ENCODE data around the gene CAPN9.
A peak's percentile ranks its signal among the peaks of the same experiment; 100 is the strongest.
"Not testable (repeated sequence)": the region's sequence is repeated elsewhere in the genome, so short reads cannot be mapped to it uniquely, and the experiment has no call there.

Gene CAPN9

DNA sequence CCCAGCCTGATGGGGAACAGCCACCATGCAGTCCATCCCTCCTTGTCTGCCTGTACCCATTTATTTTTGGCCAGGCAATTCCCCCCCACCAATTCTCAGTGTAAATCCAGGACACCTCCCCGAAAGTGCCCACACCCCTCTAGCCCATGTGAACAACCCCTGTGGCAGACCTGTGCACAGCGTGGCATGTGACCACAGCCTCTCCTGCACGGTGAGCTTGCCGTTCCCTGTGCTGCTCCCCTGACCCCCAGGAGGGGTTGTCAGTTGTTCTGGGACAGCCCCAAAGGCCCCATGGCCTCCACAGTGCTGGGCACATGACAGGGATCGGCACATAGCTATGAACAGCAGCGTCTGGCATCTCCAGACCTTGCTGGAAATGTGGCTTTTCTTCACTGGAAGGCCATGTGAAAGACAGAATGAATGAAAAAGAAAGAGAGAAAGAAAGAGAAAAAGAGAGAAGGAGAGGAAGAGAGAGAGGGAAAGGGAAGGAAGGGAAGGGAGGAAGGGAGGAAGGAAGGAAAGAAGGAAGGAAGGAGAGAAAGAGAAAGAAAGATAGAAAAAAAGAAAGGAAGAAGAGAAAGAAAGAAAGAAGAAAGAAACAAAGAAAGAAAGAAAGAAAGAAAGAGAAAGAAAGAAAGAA is 3.9 kb downstream of the CAPN9 start:
- Mint-ChIP-seq H3K27ac (no peak overlapping the region), H3K36me3 (ENCODE audit: low read depth) (no peaks in the 10 kb centered on the region), H3K4me3 (no peak overlapping the region), H3K9me3 (no peaks in the 10 kb centered on the region), H3K27me3 (peaks cover 15% of the 10 kb centered on the region), H3K4me1 (ENCODE audit: low read depth) (peaks cover 2% of the 10 kb centered on the region)
- DNase-seq = no peak

DNA sequence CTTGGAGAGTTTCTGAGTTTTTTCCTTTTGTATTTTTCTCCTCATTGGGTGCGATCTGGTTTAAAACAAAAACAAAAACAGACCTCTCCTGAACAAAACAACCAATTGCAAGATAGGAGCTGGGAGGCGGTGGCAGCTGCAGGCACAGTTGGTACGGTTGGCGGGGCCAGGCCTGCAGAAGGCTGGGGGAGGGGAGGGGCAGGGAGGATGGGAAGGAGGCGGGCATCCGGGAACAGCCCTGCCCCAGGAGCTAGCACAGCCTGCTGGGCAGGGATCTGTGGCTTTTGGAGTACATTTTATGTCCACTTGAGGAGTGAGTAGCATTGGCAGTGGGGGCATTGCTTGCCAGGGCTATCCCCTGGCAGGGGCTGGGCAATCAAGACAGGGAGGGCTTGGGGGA is 5.2 kb downstream of the CAPN9 start:
- Mint-ChIP-seq H3K27ac (no peak overlapping the region), H3K4me3 (no peak overlapping the region), H3K36me3 (ENCODE audit: low read depth) (no peaks in the 10 kb centered on the region), H3K9me3 (no peaks in the 10 kb centered on the region), H3K27me3 (peaks cover 16% of the 10 kb centered on the region), H3K4me1 (ENCODE audit: low read depth) (peaks cover 2% of the 10 kb centered on the region)
- no peak for DNase-seq

DNA sequence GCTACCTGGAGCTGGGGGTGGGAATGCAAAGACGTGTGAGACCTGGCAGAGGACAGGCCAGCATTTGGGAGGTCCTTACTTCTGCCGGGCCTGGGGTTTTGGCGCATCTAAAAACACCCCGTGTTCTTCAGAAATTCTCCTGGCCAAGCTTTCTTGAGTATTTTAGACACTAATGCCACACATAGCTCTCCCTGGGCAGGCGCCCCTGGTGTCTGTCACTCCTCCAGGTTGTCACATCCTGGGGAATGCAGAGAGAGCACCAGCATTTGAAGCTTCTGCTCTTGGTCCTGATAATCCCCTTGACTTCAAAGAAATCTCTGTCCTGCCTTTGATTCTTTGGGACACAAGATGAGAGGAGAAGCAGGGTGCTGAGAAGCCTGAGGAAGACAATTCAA is 6.0 kb downstream of the CAPN9 start:
- Mint-ChIP-seq H3K9me3 (no peaks in the 10 kb centered on the region), H3K4me3 (no peak overlapping the region)

DNA sequence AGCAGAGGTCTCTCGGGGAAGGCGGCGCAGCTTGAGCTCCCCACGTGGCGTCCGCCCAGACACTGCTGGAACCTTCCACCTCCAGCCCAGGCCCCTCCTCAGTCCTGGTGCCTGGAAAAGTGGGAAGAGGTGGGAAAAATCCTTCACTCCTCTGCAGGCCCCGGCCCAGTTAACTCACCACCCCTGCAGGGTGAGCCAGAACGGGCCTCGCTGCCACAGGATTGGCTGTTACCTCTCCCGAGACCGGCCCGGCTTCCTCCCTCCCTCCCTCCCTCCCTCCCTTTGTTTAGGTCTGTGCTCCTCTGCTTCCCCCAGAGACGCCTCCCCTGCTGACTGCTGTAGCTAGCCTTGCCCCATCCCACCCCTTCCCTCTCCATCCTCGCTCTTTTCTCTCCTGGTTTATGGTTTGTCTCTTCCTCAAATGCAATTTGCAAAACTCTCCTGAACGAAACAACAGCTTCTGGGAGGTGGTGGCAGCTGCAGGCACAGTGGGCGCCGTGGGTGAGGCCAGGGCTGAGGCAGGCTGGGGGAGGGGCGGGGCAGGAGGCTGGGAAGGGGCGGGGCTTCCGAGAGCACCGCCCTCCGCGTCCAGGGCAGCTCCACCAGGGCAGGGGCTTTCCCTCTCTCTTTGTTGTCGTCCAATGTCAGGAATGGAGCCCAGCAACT is 6.5 kb downstream of the CAPN9 start:
- peaks cover 2% of the 10 kb centered on the region for H3K4me1 Mint-ChIP-seq (ENCODE audit: low read depth)

More for the DNA sequence above, 6.0 kb downstream of the CAPN9 start:
- Mint-ChIP-seq H3K4me1 (ENCODE audit: low read depth) (peaks cover 2% of the 10 kb centered on the region), H3K27me3 (peaks cover 16% of the 10 kb centered on the region), H3K36me3 (ENCODE audit: low read depth) (no peaks in the 10 kb centered on the region), H3K27ac (no peak overlapping the region)
- DNase-seq = no peak

DNA sequence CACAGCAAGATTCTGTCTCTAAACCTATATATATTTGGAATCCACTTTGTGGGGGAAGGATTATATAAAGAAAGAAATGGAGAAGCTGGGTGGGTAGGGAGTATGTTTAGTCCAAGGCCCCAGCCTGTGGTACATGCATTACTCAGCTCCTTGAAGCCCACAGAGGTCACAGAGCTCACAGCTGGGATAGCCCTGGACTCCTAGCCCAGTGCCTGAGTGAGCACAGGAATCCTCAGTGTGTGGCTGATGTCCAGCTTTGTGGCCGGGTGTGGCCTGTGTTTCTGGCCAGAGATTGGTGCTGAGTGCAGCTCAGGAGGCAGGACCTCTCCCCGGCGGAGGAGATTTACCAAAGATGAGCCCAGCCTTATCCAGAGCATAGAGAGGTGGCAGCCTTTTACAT is 7.6 kb downstream of the CAPN9 start:
- Mint-ChIP-seq H3K36me3 (ENCODE audit: low read depth) (no peaks in the 10 kb centered on the region), H3K9me3 (no peaks in the 10 kb centered on the region), H3K27me3 (peaks cover 16% of the 10 kb centered on the region), H3K27ac (no peak overlapping the region), H3K4me3 (no peak overlapping the region), H3K4me1 (ENCODE audit: low read depth) (peaks cover 2% of the 10 kb centered on the region)
- no peak for DNase-seq

More for the DNA sequence above, 6.5 kb downstream of the CAPN9 start:
- Mint-ChIP-seq H3K9me3 (no peaks in the 10 kb centered on the region), H3K27me3 (peaks cover 16% of the 10 kb centered on the region), H3K36me3 (ENCODE audit: low read depth) (no peaks in the 10 kb centered on the region), H3K4me3 (no peak overlapping the region), H3K27ac (no peak overlapping the region)
- DNase-seq = peak; percentile 34

DNA sequence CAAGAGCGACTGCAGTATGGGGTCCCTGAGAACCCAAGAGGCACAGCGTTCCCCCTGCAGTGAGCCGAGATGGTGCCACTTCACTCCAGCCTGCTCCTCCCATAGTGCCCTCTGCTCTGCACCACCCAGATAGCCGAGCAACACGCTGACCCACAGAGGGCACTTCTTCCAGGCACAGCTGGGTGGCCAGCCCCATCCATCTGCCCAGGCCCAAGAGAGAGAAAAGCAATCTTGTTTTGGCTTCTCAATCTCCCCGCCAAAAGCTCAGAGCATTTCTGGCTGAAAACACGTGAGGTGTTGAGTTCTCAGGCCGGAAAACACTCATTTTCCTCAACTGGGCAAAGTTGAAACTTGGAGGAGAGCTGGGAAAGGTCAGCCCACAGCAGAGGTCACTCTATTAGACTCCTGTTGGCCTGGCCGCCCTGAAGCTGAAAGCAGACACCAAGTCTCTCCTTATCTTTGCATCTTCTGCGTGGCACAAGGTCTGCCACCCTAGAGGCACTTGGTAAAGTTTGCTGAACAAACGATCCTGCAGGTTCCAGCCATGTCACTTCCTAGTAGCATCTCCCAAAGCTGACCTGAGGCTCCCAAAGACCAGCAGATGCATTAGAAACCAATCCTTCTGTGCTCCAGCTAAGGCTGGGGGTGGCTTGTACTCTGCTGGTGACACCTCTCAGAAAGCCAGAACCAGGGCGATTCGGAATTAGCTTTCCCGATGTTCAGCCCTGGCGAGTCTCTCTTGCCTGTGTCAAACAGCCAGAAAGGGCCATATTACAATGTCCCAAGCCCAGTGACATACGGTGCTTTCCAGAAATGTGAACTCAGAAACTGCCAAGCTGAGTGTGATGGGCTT is 10.9 kb downstream of the CAPN9 start:
- peaks cover 18% of the 10 kb centered on the region for H3K27me3 Mint-ChIP-seq
- no peaks in the 10 kb centered on the region for H3K9me3 Mint-ChIP-seq
- H3K27ac Mint-ChIP-seq = no peak overlapping the region
- DNase-seq = no peak
- H3K4me1 Mint-ChIP-seq (ENCODE audit: low read depth) = peaks cover 2% of the 10 kb centered on the region
- H3K4me3 Mint-ChIP-seq = no peak overlapping the region
- no peaks in the 10 kb centered on the region for H3K36me3 Mint-ChIP-seq (ENCODE audit: low read depth)

DNA sequence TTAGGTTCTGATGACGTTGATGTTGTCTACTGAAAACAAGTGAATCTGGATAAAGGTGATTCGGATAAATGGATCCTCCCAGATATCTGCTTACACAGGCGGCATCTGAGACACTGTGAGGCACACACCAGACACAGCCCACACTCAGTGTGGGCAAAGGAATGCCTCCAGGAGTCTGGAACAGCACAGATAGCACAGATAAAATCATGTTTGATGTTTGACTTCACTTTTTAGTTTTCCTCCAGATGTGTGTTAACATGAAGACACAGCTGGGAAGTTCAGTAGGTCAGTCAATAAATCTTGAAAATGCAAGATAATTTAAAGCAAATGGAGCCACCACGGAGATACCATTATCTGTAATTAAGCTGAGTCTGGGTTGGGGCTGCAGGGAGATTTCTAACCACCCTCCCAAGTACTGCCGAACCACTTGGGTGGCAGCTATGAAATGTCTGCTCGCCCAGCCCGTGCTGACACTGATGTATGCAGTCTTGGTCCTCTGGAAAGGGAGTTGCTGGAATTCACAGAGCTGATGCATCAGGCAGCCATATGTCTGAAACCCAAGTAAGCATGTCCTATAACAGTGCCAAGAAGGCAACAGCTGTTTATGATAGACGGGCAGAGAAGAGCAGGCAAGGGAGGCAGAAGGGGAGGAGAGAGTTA is 11.7 kb downstream of the CAPN9 start:
- Mint-ChIP-seq H3K4me1 (ENCODE audit: low read depth) (no peaks in the 10 kb centered on the region), H3K27ac (no peak overlapping the region), H3K9me3 (no peaks in the 10 kb centered on the region), H3K36me3 (ENCODE audit: low read depth) (no peaks in the 10 kb centered on the region), H3K27me3 (peaks cover 18% of the 10 kb centered on the region), H3K4me3 (no peak overlapping the region)
- no peak for DNase-seq

DNA sequence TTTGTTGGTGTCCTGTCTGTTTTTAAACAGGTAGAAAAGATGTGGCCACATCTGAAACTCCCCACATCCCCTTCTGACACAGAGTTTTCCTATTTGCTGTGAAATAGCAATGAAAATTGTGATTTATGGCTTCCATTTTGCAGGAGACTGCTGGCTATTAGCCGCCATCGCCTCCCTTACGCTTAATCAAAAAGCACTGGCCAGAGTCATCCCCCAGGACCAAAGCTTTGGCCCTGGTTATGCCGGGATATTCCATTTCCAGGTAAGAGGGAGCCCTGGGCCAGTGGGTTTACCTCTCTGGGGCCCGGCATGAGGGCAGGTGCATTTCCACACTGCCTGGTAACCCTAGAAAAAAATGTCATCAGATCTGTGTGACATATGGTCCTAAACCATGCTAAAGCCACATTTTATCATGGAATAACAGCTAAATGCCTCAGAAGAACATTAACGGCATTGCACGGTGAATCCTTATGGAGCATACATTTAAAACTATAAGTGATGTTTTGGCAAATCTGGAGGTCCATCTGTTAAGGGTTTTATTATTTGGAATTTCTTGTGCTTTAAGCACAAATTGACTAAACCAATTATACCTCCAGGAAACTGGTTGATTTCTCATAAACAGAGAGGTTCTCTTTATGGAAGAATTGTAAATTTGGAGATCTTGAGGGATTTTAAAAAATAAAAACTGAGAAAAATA is 12.3 kb downstream of the CAPN9 start:
- no peak overlapping the region for H3K27ac Mint-ChIP-seq
- H3K4me3 Mint-ChIP-seq = no peak overlapping the region
- DNase-seq = no peak
- no peaks in the 10 kb centered on the region for H3K4me1 Mint-ChIP-seq (ENCODE audit: low read depth)
- H3K36me3 Mint-ChIP-seq (ENCODE audit: low read depth) = no peaks in the 10 kb centered on the region
- H3K9me3 Mint-ChIP-seq = no peaks in the 10 kb centered on the region
- peaks cover 18% of the 10 kb centered on the region for H3K27me3 Mint-ChIP-seq

DNA sequence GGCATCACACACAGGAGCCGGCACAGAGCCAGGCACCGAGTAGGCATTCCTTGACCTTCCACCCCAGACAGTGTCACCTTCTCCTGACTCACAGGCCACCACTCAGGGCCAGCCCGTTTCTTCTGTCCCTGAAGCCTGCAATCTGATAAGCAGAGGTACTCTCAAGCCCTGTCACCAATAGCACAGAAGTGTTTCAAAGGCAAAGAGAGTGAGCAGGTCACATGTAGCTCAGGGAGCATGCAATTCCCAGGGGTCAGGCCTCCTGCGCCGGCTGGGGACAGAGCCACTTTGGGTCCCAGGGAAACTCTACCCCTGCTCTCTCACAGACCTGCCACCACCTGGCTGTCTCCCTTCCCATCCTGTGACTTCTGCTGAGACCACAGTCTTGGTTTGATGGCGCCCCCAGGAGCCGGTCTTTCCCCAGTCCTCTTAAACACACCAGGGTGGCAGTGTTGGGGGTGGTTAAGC is 13.2 kb downstream of the CAPN9 start:
- Mint-ChIP-seq H3K27ac (no peak overlapping the region), H3K27me3 (peaks cover 16% of the 10 kb centered on the region), H3K4me1 (ENCODE audit: low read depth) (no peaks in the 10 kb centered on the region), H3K9me3 (no peaks in the 10 kb centered on the region), H3K4me3 (no peak overlapping the region), H3K36me3 (ENCODE audit: low read depth) (no peaks in the 10 kb centered on the region)
- no peak for DNase-seq

DNA sequence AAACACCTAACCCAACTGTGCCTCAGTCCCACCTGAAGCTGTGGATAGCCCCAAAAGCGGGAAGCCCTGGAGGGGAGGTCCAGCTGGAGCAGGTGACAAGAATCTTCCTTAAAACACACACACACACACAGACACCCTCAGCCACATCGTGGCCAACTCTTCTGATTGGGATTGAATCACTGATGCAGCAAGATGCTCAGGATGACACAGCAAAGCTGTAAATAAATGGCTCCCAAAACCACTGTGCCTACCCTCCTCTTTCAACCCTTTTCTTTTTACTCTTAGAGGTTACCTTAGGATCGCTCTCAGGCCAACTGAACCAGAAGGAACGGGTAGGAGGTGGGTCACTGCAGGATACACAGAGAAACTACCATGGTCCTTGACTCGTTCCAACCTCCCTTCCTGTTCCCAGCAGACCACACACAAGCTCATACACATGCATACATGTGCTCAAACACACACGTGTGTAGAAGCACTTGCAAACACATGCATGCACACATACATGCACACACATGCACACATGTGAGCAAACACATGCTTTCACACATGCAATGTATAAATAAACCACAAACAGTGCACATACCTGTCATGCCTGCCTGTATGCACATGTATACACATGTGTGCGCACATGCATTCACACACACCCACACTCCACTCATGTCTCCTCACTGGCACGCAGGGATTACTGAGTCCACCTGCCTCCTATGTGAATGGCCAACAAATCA is 14.4 kb downstream of the CAPN9 start:
- Mint-ChIP-seq H3K4me3 (no peak overlapping the region), H3K9me3 (no peaks in the 10 kb centered on the region), H3K27ac (no peak overlapping the region), H3K4me1 (ENCODE audit: low read depth) (no peaks in the 10 kb centered on the region), H3K27me3 (peaks cover 9% of the 10 kb centered on the region), H3K36me3 (ENCODE audit: low read depth) (no peaks in the 10 kb centered on the region)
- no peak for DNase-seq

DNA sequence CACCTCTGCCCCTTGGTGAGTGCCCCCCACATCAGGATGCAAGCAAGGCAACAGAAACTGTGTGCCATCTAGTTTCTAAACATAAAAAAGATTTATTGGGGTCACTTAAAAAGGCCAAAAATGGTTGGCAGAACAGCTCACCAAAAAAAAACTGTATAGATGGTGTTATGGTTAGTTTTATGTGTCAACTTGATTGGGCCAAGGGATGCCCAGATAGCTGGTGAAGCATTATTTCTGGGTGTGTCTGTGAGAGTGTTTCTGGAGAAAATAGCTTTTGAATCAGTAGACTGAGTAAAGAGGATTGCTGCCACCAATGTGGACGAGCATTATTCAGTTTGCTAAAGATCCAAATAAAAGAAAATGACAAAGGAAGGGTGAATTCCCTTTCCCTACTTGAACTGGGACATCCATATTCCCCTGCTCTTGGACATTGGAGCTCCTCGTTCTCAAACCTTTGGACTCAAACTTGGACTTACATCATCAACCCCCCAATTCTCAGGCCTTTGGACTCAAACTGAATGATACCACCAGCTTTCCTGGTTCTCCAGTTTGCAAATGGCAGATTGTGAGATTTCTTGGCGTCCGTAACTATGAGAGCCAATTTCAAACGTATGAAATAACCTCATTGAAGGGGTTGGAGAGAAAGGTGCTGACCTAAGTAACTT is 16.9 kb downstream of the CAPN9 start:
- no peak for DNase-seq
- Mint-ChIP-seq H3K36me3 (ENCODE audit: low read depth) (no peaks in the 10 kb centered on the region), H3K4me1 (ENCODE audit: low read depth) (no peaks in the 10 kb centered on the region), H3K9me3 (no peaks in the 10 kb centered on the region), H3K27me3 (peaks cover 9% of the 10 kb centered on the region), H3K4me3 (no peak overlapping the region), H3K27ac (no peak overlapping the region)

DNA sequence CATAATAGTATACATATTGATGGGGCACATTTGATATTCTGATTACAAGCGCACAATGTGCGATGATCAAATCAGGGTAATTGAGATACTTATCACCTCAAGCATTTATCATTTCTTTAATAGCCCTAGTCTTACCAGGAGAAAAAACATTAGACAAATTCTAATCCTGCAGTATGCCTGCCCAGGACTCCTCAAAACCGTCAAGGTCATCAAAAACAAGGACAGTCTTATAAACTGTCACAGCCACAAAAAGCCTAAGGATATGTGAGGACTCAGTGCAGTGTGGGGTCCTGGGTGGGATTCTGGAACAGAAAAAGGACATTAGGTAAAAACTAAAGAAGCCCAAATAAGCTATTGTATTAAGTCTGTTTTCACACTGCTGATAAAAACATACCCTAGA is 19.1 kb downstream of the CAPN9 start:
- DNase-seq = no peak
- H3K9me3 Mint-ChIP-seq = no peaks in the 10 kb centered on the region
- H3K27ac Mint-ChIP-seq = no peak overlapping the region
- peaks cover 10% of the 10 kb centered on the region for H3K27me3 Mint-ChIP-seq
- no peaks in the 10 kb centered on the region for H3K4me1 Mint-ChIP-seq (ENCODE audit: low read depth)
- no peaks in the 10 kb centered on the region for H3K36me3 Mint-ChIP-seq (ENCODE audit: low read depth)
- no peak overlapping the region for H3K4me3 Mint-ChIP-seq

DNA sequence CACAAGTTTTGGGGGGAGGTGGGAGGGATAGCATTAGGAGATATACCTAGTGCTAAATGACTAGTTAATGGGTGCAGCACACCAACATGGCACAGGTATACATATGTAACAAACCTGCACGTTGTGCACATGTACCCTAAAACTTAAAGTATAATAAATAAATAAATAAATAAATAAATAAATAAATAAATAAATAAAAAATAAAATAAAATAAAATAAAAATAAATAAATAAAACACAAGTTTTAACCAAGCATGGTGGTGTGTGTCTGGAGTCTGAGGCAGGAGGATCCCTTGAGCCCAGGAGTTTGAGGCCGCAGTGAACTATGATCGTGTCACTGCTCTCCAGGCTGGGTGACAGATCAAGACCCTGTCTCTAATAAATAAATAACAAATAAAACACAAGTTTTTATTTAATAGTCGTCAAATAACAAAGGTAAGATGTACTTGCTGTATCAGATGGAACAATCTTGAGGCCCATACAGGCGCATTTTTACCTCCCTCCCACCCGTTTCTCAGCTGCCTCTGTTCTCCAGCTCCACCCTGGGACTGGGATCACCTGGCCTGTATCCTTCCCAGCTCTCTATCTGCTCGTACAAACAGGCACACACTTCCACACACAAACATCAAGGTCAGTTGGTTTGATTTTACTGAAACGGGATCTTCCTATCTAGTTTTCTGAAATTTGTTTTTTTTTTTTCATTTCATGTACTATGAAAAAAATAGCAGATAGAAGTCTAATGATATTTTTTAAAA is 20.8 kb downstream of the CAPN9 start:
- not testable (repeated sequence) for H3K4me1 Mint-ChIP-seq (ENCODE audit: low read depth); H3K36me3 Mint-ChIP-seq (ENCODE audit: low read depth); H3K9me3 Mint-ChIP-seq

More for the DNA sequence above, 20.8 kb downstream of the CAPN9 start:
- DNase-seq, H3K27ac Mint-ChIP-seq, H3K4me3 Mint-ChIP-seq, H3K27me3 Mint-ChIP-seq: not testable (repeated sequence)

Data from activated T-cell treated with anti-CD3 and anti-CD28 coated beads, Interleukin-2, amount 50 U/mL, for 24 hours (primary cell).